Measurements from ENCODE around the gene CNOT3. TPM values are rescaled to one million over a fixed set of nuclear protein-coding genes. Genes with fewer than 3 reads are reported as not detected.

Gene CNOT3
- total and polyA plus RNA-seq, 2 of the 13 experiments (the other 11 are each of a cell fraction or from before 2014, with no cell fraction given): 4.3 to 5.8 TPM

DNA sequence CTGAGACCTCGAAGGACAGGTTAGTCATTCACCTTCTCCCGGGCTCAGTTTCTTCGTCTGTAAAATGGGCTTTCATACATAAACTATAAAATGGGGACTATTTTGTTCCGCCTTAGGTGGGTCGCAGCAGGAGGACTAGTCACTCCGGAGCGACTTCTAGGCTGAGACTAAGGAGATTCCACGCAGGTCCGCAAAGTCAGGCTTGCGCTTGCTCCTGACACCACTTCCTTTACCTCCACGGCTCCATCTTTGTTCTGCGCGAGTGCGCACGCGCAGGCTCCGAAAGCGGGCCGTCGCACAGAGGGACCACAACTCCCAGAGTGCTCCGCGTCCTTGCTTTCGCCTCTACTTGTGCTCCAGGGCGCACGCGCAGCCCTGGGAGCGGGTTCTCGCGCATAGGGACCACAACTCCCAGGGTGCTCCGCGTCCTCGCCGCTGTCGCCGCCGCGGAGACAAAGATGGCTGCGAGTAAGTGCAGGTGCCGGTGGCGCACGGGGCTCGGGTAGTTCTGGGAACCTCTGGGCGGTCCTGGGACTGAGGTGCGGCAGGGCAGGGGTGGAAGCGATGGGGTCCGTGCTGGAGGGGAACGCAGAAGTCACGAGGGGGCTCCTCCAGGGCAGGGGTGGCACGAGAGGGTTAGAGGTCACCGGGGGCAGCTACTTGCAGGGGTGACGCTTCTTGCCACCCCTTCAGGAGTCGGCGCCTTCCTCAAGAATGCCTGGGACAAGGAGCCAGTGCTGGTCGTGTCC is 35.0 kb upstream of the CNOT3 start, which contains the start of gene NDUFA3 (continued):
- TF ChIP-seq, protein P1, sequence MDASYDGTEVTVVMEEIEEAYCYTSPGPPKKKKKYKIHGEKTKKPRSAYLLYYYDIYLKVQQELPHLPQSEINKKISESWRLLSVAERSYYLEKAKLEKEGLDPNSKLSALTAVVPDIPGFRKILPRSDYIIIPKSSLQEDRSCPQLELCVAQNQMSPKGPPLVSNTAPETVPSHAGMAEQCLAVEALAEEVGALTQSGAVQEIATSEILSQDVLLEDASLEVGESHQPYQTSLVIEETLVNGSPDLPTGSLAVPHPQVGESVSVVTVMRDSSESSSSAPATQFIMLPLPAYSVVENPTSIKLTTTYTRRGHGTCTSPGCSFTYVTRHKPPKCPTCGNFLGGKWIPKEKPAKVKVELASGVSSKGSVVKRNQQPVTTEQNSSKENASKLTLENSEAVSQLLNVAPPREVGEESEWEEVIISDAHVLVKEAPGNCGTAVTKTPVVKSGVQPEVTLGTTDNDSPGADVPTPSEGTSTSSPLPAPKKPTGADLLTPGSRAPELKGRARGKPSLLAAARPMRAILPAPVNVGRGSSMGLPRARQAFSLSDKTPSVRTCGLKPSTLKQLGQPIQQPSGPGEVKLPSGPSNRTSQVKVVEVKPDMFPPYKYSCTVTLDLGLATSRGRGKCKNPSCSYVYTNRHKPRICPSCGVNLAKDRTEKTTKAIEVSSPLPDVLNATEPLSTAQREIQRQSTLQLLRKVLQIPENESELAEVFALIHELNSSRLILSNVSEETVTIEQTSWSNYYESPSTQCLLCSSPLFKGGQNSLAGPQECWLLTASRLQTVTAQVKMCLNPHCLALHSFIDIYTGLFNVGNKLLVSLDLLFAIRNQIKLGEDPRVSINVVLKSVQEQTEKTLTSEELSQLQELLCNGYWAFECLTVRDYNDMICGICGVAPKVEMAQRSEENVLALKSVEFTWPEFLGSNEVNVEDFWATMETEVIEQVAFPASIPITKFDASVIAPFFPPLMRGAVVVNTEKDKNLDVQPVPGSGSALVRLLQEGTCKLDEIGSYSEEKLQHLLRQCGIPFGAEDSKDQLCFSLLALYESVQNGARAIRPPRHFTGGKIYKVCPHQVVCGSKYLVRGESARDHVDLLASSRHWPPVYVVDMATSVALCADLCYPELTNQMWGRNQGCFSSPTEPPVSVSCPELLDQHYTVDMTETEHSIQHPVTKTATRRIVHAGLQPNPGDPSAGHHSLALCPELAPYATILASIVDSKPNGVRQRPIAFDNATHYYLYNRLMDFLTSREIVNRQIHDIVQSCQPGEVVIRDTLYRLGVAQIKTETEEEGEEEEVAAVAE (CRISPR knock-in tag; IDR thresholded peaks at IDR 0.05; ENCODE audit: borderline replicate concordance): peak; percentile 90
- TF ChIP-seq AKAP8 (CRISPR knock-in tag; IDR thresholded peaks at IDR 0.05) (no peak), NR2C2 (CRISPR knock-in tag; IDR thresholded peaks at IDR 0.05; ENCODE audit: borderline replicate concordance) (peak; percentile 93), HDAC1 (CRISPR knock-in tag; IDR thresholded peaks at IDR 0.05) (peak; percentile 90), ISL2 (CRISPR knock-in tag; IDR thresholded peaks at IDR 0.05) (no peak; the same call in 1 of the 2 replicates), MEIS2 (CRISPR knock-in tag; IDR thresholded peaks at IDR 0.05) (no peak), ZNF567 (CRISPR knock-in tag; IDR thresholded peaks at IDR 0.05; ENCODE audit: borderline replicate concordance) (peak; percentile 92; the same call in 1 of the 2 replicates), ZSCAN22 (CRISPR knock-in tag; IDR thresholded peaks at IDR 0.05) (no peak), RBM39 (IDR thresholded peaks at IDR 0.05; ENCODE audit: low read depth, low read length, poor library complexity, severe bottlenecking) (no peak), TSC22D2 (CRISPR knock-in tag; IDR thresholded peaks at IDR 0.05; ENCODE audit: borderline replicate concordance) (peak; percentile 56; the same call in 1 of the 2 replicates), ZBTB1 (CRISPR knock-in tag; IDR thresholded peaks at IDR 0.05; ENCODE audit: borderline replicate concordance) (no peak), ZNF883 (CRISPR knock-in tag; IDR thresholded peaks at IDR 0.05; ENCODE audit: not compliant biosample characterization) (peak; percentile 42), NKX3-1 (CRISPR knock-in tag; IDR thresholded peaks at IDR 0.05) (no peak), ZNF713 (CRISPR knock-in tag; IDR thresholded peaks at IDR 0.05) (no peak), KDM6A (CRISPR knock-in tag; IDR thresholded peaks at IDR 0.05; ENCODE audit: low read depth) (no peak), ZFP62 (CRISPR knock-in tag; IDR thresholded peaks at IDR 0.05) (0 out of 2 replicates have a peak, but pooled peaks have one; percentile 65), SP1 (IDR thresholded peaks at IDR 0.05) (no peak), SP1 (CRISPR knock-in tag; IDR thresholded peaks at IDR 0.05) (no peak), IRF2 (CRISPR knock-in tag; IDR thresholded peaks at IDR 0.05) (peak; percentile 99), PAWR (CRISPR knock-in tag; IDR thresholded peaks at IDR 0.05; ENCODE audit: borderline replicate concordance) (no peak), TOPORS (CRISPR knock-in tag; IDR thresholded peaks at IDR 0.05) (no peak), SMAD3 (CRISPR knock-in tag; IDR thresholded peaks at IDR 0.05) (no peak; the same call in 1 of the 2 replicates)
- TF ChIP-seq, protein P2, sequence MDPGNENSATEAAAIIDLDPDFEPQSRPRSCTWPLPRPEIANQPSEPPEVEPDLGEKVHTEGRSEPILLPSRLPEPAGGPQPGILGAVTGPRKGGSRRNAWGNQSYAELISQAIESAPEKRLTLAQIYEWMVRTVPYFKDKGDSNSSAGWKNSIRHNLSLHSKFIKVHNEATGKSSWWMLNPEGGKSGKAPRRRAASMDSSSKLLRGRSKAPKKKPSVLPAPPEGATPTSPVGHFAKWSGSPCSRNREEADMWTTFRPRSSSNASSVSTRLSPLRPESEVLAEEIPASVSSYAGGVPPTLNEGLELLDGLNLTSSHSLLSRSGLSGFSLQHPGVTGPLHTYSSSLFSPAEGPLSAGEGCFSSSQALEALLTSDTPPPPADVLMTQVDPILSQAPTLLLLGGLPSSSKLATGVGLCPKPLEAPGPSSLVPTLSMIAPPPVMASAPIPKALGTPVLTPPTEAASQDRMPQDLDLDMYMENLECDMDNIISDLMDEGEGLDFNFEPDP (CRISPR knock-in tag; conservative IDR thresholded peaks at IDR 0.05): no peak
- TF ChIP-seq, protein P3, sequence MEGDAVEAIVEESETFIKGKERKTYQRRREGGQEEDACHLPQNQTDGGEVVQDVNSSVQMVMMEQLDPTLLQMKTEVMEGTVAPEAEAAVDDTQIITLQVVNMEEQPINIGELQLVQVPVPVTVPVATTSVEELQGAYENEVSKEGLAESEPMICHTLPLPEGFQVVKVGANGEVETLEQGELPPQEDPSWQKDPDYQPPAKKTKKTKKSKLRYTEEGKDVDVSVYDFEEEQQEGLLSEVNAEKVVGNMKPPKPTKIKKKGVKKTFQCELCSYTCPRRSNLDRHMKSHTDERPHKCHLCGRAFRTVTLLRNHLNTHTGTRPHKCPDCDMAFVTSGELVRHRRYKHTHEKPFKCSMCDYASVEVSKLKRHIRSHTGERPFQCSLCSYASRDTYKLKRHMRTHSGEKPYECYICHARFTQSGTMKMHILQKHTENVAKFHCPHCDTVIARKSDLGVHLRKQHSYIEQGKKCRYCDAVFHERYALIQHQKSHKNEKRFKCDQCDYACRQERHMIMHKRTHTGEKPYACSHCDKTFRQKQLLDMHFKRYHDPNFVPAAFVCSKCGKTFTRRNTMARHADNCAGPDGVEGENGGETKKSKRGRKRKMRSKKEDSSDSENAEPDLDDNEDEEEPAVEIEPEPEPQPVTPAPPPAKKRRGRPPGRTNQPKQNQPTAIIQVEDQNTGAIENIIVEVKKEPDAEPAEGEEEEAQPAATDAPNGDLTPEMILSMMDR (CRISPR knock-in tag; IDR thresholded peaks at IDR 0.05): no peak

Data from HepG2 (cell line).